H1 (cell line): ENCODE measurements around the gene ETFDH. TPM values are rescaled to one million over a fixed set of nuclear protein-coding genes. Genes with fewer than 3 reads are reported as not detected.

ENCODE experiments used
- RBBP5 ChIP-seq: IDR thresholded peaks from 2 replicates; pipeline ENCODE4 v1.7.1; 2012; ENCODE audit warnings: low read depth, mild to moderate bottlenecking, inconsistent platforms, low read length, moderate library complexity, borderline replicate concordance
- SP1 ChIP-seq: IDR thresholded peaks from 2 replicates; pipeline ENCODE4 v1.6.1; 2011; ENCODE audit warnings: low read depth, low read length
- ZNF274 ChIP-seq: IDR thresholded peaks from 2 replicates; pipeline ENCODE4 v1.7.0; 2012; ENCODE audit warnings: low read length, borderline replicate concordance; ENCODE audit errors: extremely low read depth
- polyA plus RNA-seq, 7 experiments: library from polyadenylated mRNA; depleted of rRNA in 3 of 7; stranded (reverse) in 5 of 7; unstranded in 2 of 7; fragments of >200 nt in 5 of 7; fragments of 200-250 nt in 2 of 7; gene quantifications; 1 replicate in 5 of 7; 2 replicates in 1 of 7; 4 replicates in 1 of 7; pipeline versions ENCODE4 v1.2.1 to v1.2.3, GENCODE V29; 2011 to 2013; ENCODE audit warnings: missing spikeins in 2 of 7, mixed read lengths in 2 of 7
- total RNA-seq: library from RNA; stranded (reverse); fragmentation: NEBNext Ultra II Directional; extraction: Animal tissue kit (Norgen Biotek cat#: 25700); gene quantifications from 2 replicates; pipeline ENCODE4 v1.2.1, GENCODE V29; 2021

ETFDH gene
- total and polyA plus RNA-seq, 2 of the 8 experiments (the other 6 are each of a cell fraction or from before 2014, with no cell fraction given) = 11.3 to 15.7 TPM

- TF ChIP-seq ZNF274 (no peak), SP1 (no peak), RBBP5 (no peak)
These were observed 67.5 kb downstream of the ETFDH start (continued) for GRCh38 chr4:158739600-158739999.
